Upper lobe of left lung (tissue), 4 donors: ENCODE results near the gene TBX18.

Experiments used
- EP300 ChIP-seq, 4 donors: sonication (generic); formaldehyde crosslinking; IDR thresholded peaks; one replicate each; pipeline ENCODE4 v1.5.1; 2017; ENCODE audit warnings: antibody characterized with exemption in 4 of 4, control low read depth in 2 of 4
- POLR2A ChIP-seq, 4 donors: fragments of 450-650 bp; IDR thresholded peaks; one replicate each; pipeline ENCODE4 v1.5.1; 2016 to 2017; ENCODE audit warnings: antibody characterized with exemption in 4 of 4, mild to moderate bottlenecking in 2 of 4
- TF ChIP-seq, protein P1 (sequence below), 6 experiments: fragments of 450-650 bp in 4 of 6; fragments of 200-600 bp in 2 of 6; sonication (generic) in 2 of 6; IDR thresholded peaks; one replicate each; pipeline ENCODE4 v1.5.1; 2016 to 2019; ENCODE audit warnings: antibody characterized with exemption in 6 of 6

DNA sequence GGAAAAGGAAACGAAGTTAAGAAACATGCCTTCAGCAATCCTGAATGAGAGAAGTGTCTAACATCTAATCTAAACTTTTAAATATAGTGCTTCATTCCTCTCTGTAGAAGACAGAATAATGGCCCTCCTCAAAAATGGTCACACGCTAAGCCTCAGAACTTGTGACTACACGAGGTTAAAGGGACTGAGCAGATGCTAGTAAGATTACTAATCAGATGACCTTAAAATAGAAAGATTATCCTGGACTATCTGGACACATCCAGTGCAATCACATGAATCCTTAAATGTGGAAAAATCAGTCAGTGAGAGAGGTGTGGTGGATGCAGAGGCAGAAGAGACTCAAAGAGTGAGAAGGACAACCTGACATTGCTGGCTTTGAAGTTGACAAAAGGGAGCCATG lies 126.1 kb downstream of the TBX18 start:
- TF ChIP-seq, protein P1, sequence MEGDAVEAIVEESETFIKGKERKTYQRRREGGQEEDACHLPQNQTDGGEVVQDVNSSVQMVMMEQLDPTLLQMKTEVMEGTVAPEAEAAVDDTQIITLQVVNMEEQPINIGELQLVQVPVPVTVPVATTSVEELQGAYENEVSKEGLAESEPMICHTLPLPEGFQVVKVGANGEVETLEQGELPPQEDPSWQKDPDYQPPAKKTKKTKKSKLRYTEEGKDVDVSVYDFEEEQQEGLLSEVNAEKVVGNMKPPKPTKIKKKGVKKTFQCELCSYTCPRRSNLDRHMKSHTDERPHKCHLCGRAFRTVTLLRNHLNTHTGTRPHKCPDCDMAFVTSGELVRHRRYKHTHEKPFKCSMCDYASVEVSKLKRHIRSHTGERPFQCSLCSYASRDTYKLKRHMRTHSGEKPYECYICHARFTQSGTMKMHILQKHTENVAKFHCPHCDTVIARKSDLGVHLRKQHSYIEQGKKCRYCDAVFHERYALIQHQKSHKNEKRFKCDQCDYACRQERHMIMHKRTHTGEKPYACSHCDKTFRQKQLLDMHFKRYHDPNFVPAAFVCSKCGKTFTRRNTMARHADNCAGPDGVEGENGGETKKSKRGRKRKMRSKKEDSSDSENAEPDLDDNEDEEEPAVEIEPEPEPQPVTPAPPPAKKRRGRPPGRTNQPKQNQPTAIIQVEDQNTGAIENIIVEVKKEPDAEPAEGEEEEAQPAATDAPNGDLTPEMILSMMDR (IDR thresholded peaks at IDR 0.05), result no peak
- TF ChIP-seq EP300 (IDR thresholded peaks at IDR 0.05) (no peak), POLR2A (IDR thresholded peaks at IDR 0.05) (no peak)
